Upper lobe of left lung (tissue), 6 donors: ENCODE measurements around the gene CENPF. TPM values are rescaled to one million over a fixed set of nuclear protein-coding genes. Genes with fewer than 3 reads are reported as not detected.
"Not testable (repeated sequence)": the region's sequence is repeated elsewhere in the genome, so short reads cannot be mapped to it uniquely, and the experiment has no call there.

Experiments used
- ATAC-seq, 2 donors: fragments of 200-7000 bp; cut with Tn5 transposase; one replicate each; pipeline ENCODE4 v1.9.1; 2022; ENCODE audit warnings: mild to moderate bottlenecking in 2 of 2, moderate library complexity in 2 of 2; ENCODE audit not compliant: low FRiP score in 2 of 2
- DNase-seq, 2 donors: peaks; one replicate each; pipeline ENCODE4 v3.0.0-alpha.2; 2019 to 2020
- H3K27ac ChIP-seq, 4 donors: fragments of 200-600 bp; sonication (generic); one replicate each; pipeline ENCODE4 v1.5.1; 2016 to 2019
- H3K27me3 ChIP-seq, 4 donors: fragments of 200-600 bp; sonication (generic); one replicate each; pipeline ENCODE4 v1.5.1; 2017 to 2019
- H3K36me3 ChIP-seq, 4 donors: fragments of 200-600 bp; sonication (generic); one replicate each; pipeline ENCODE4 v1.5.1; 2016 to 2019
- H3K4me1 ChIP-seq, 4 donors: fragments of 200-600 bp; sonication (generic); one replicate each; pipeline ENCODE4 v1.5.1; 2018 to 2019
- H3K4me3 ChIP-seq, 4 donors: fragments of 200-600 bp; sonication (generic); one replicate each; pipeline ENCODE4 v1.5.1; 2017 to 2019; ENCODE audit warnings: mild to moderate bottlenecking in 2 of 4, moderate library complexity in 1 of 4
- H3K9me3 ChIP-seq, 4 donors: fragments of 200-600 bp; sonication (generic); one replicate each; pipeline ENCODE4 v1.5.1; 2018 to 2019
- EP300 ChIP-seq, 4 donors: sonication (generic); formaldehyde crosslinking; IDR thresholded peaks; one replicate each; pipeline ENCODE4 v1.5.1; 2017; ENCODE audit warnings: antibody characterized with exemption in 4 of 4, control low read depth in 2 of 4
- POLR2A ChIP-seq, 4 donors: fragments of 450-650 bp; IDR thresholded peaks; one replicate each; pipeline ENCODE4 v1.5.1; 2016 to 2017; ENCODE audit warnings: antibody characterized with exemption in 4 of 4, mild to moderate bottlenecking in 2 of 4
- POLR2AphosphoS5 ChIP-seq, 2 donors: sonication (generic); formaldehyde crosslinking; IDR thresholded peaks; one replicate each; pipeline ENCODE4 v1.5.1; 2017; ENCODE audit warnings: antibody characterized with exemption in 2 of 2
- WGBS, 2 donors: methylation state at CpG; one replicate each; pipeline ENCODE4 v1.1.5; 2017 to 2018; 5-methylcytosine and 5-hydroxymethylcytosine counted together
- total RNA-seq, 6 donors: library from RNA; depleted of rRNA in 4 of 6; stranded (reverse); fragments of >200 nt in 4 of 6; gene quantifications; one replicate each; pipeline versions ENCODE4 v1.1.0 to v1.2.1, GENCODE V29; 2016 to 2021
- TF ChIP-seq, protein P1 (sequence below), 6 experiments: fragments of 450-650 bp in 4 of 6; fragments of 200-600 bp in 2 of 6; sonication (generic) in 2 of 6; IDR thresholded peaks; one replicate each; pipeline ENCODE4 v1.5.1; 2016 to 2019; ENCODE audit warnings: antibody characterized with exemption in 6 of 6
- donor health status: DM: no; HTN: no; CAD: no; lungs with moderate emphysema.
- donor health status: DM: no; HTN: yes; CAD: no; lungs with severe emphysema.

The CENPF gene
- total RNA-seq, 6 donors from 2014 or later = 1.0 to 12.1 (median 3.0) TPM

GRCh38 chr1:214571281-214571680 is 31.7 kb upstream of the CENPF start:
- peaks cover 0 to 10% (median 7%) of the 10 kb centered on the region in 4 donors for H3K9me3 ChIP-seq
- H3K36me3 ChIP-seq = no peaks in the 10 kb centered on the region
- no peak overlapping the region for H3K4me3 ChIP-seq
- no peaks in the 10 kb centered on the region for H3K27me3 ChIP-seq
- TF ChIP-seq POLR2A (IDR thresholded peaks at IDR 0.05) (no peak), EP300 (IDR thresholded peaks at IDR 0.05) (no peak), POLR2AphosphoS5 (IDR thresholded peaks at IDR 0.05) (no peak)
- TF ChIP-seq, protein P1, sequence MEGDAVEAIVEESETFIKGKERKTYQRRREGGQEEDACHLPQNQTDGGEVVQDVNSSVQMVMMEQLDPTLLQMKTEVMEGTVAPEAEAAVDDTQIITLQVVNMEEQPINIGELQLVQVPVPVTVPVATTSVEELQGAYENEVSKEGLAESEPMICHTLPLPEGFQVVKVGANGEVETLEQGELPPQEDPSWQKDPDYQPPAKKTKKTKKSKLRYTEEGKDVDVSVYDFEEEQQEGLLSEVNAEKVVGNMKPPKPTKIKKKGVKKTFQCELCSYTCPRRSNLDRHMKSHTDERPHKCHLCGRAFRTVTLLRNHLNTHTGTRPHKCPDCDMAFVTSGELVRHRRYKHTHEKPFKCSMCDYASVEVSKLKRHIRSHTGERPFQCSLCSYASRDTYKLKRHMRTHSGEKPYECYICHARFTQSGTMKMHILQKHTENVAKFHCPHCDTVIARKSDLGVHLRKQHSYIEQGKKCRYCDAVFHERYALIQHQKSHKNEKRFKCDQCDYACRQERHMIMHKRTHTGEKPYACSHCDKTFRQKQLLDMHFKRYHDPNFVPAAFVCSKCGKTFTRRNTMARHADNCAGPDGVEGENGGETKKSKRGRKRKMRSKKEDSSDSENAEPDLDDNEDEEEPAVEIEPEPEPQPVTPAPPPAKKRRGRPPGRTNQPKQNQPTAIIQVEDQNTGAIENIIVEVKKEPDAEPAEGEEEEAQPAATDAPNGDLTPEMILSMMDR (IDR thresholded peaks at IDR 0.05) = no peak
- no peak for ATAC-seq
- no peak for DNase-seq
- no peak overlapping the region for H3K27ac ChIP-seq
- H3K4me1 ChIP-seq = peaks cover 0 to 23% (median 0%) of the 10 kb centered on the region in 4 donors

GRCh38 chr1:214573386-214574318 is 29.3 kb upstream of the CENPF start:
- WGBS, 2 donors = 52 to 54% methylated on average over 11 of the region's 11 CpGs
- Histone ChIP-seq H3K36me3 (no peaks in the 10 kb centered on the region), H3K27ac (peak overlapping the region in 2 of 4 donors; percentile 4 to 62), H3K9me3 (peaks cover 0 to 21% (median 13%) of the 10 kb centered on the region in 4 donors), H3K4me1 (peaks cover 0 to 15% (median 0%) of the 10 kb centered on the region in 4 donors), H3K27me3 (no peaks in the 10 kb centered on the region), H3K4me3 (no peak overlapping the region)
- ATAC-seq (no peak), DNase-seq (no peak)
- no peak for TF ChIP-seq EP300 (IDR thresholded peaks at IDR 0.05)
- TF ChIP-seq, protein P1 (IDR thresholded peaks at IDR 0.05) = no peak
- TF ChIP-seq POLR2AphosphoS5 (IDR thresholded peaks at IDR 0.05) = no peak
- TF ChIP-seq POLR2A (IDR thresholded peaks at IDR 0.05) = no peak

GRCh38 chr1:214574598-214575411 is 28.2 kb upstream of the CENPF start:
- H3K4me3 ChIP-seq = no peak overlapping the region
- peaks cover 0 to 15% (median 0%) of the 10 kb centered on the region in 4 donors for H3K4me1 ChIP-seq
- TF ChIP-seq, protein P1 (IDR thresholded peaks at IDR 0.05) = no peak
- TF ChIP-seq POLR2AphosphoS5 (IDR thresholded peaks at IDR 0.05) (no peak), POLR2A (IDR thresholded peaks at IDR 0.05) (no peak), EP300 (IDR thresholded peaks at IDR 0.05) (no peak)
- H3K27me3 ChIP-seq = no peaks in the 10 kb centered on the region
- 82 to 86% methylated on average over 3 of the region's 3 CpGs for WGBS, 2 donors
- H3K27ac ChIP-seq = no peak overlapping the region
- no peak for DNase-seq
- no peaks in the 10 kb centered on the region for H3K36me3 ChIP-seq
- peaks cover 0 to 21% (median 13%) of the 10 kb centered on the region in 4 donors for H3K9me3 ChIP-seq
- ATAC-seq = no peak

DNA sequence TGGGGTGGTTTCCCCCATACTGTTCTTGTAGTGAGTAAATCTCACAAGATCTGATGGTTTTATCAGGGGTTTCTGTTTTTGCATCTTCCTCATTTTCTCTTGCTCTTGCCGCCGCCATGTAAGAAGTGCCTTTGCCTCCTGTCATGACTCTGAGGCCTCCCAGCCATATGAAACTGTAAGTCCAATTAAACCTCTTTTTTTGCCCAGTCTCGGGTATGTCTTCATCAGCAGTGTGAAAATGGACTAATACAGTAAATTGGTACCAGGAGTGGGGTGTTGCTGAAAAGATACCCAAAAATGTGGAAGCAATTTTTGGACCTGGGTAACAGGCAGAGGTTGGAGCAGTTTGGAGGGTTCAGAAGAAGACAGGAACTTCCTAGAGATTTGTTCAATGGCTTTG is 26.9 kb upstream of the CENPF start:
- H3K27me3 ChIP-seq, H3K27ac ChIP-seq, ATAC-seq, H3K36me3 ChIP-seq, DNase-seq, H3K4me3 ChIP-seq: not testable (repeated sequence)
- Histone ChIP-seq H3K4me1 (peaks cover 0 to 15% (median 0%) of the 10 kb centered on the region in 4 donors), H3K9me3 (peaks cover 0 to 21% (median 13%) of the 10 kb centered on the region in 4 donors)
- WGBS, 2 donors = 70 to 92% methylated on average over 3 of the region's 3 CpGs

DNA sequence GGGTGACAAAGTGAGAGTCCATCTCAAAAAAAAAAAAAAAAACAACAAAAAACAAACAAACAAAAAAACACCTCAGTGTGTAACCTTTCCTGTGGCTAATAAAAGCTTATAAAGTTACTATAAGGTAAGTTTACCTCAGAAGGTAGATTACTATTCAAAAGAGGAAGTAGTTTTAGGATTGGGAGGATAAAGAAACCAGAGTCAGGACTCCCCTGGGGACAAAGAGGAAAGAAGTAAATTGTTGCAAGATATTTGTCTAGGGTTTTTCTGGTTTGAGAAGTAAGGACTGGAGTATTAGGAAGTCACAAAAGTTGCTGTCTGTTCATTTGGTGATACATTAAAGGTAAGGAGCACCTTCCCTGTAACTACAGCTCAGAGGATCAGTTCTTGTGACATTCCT is 23.8 kb upstream of the CENPF start:
- no peak overlapping the region for H3K27ac ChIP-seq
- no peaks in the 10 kb centered on the region for H3K27me3 ChIP-seq
- no peaks in the 10 kb centered on the region for H3K36me3 ChIP-seq
- TF ChIP-seq POLR2AphosphoS5 (IDR thresholded peaks at IDR 0.05) = no peak
- TF ChIP-seq POLR2A (IDR thresholded peaks at IDR 0.05) = no peak
- TF ChIP-seq EP300 (IDR thresholded peaks at IDR 0.05) = no peak
- TF ChIP-seq, protein P1 (IDR thresholded peaks at IDR 0.05) = no peak
- no peak for ATAC-seq
- H3K9me3 ChIP-seq = peaks cover 0 to 21% (median 13%) of the 10 kb centered on the region in 4 donors
- DNase-seq = no peak
- no peak overlapping the region for H3K4me3 ChIP-seq
- H3K4me1 ChIP-seq = no peaks in the 10 kb centered on the region
